CD4-positive, alpha-beta T cell treated with Interleukin-2 at 100 ng/mL for 4 hours (primary cell): ENCODE results near the gene PTPN14.
A peak's percentile ranks its signal among the peaks of the same experiment; 100 is the strongest.

ENCODE experiments used
- DNase-seq: peaks from one replicate; pipeline ENCODE4 v3.0.0-alpha.2; 2020; ENCODE audit warnings: low spot score

Gene PTPN14

DNA sequence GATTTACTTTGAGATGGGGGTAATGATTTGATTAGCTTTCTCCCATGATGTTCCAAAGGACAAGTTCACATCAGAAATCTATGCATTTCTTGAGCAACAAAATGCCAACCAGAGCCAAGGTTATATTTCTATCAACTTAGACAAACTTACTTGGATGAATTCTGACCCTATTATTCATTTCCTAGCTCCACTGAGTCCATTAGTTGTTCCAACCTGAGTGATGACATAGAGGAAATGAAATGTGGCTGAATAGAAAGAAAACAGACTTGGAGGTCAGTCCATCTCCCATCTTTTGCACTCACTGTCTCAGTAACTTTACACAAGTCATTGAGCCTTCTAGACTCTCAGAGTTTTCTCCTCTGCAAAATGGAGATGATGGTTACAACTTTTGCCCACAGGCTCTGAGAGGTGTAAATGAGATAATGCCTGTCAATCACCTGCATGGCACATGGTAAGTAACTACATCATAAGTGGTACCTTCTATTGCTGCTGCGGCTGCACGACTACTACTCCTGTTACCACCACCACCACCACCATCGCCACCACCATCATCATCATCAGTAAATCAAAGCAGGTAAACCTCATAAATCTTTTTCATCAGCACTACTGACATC is 98.2 kb downstream of the PTPN14 start:
- DNase-seq, result no peak

DNA sequence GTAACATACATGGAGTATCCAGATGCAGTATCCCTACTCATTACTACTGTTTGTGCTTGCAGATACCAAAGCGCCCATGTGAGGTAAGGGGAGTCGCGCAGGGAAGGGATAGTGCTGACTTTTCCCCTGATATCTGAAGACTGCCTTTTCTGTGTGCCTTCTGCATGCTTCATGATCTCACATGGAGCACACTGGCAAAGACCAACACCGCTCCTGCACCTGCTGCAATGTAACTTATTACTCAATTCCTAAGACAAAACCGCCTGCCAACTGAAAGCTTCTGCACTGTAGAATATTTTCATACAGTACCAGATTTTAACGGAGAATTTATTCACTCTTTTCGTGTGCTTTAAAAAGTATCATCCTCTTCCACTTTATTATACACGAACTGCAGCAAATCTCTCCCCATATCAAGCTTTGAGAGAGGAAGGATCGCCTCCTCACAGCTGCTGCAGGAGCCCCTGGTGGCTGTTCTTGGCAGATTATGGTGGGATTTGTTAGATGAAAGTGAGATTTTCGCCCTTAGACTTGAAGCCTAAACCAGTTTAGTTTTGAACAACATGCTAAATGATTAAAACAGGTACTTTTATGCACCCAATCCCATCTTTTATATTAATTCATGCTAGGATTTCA is 99.1 kb downstream of the PTPN14 start:
- no peak for DNase-seq

DNA sequence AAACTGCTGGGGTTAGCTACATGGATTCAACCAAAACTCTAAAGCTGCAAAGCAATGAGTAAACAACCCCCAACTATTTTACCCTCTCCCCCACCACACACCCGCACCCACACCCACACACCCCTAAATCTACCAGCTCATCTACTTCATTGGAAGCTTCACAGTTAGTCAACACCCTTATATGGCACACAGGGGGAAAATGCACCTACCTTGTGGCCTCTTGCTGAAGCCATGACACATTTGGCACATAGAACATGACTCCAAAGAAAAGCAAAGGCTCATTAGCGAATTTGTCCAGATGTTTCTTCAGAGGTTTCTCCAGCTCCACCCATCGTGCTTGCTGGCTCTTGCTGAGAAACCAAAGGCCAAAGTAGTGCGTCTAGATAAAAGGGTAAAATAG is 99.8 kb downstream of the PTPN14 start:
- no peak for DNase-seq

- DNase-seq, result no peak
These were observed 102.0 kb downstream of the PTPN14 start for GRCh38 chr1:214449371-214449770.

DNA sequence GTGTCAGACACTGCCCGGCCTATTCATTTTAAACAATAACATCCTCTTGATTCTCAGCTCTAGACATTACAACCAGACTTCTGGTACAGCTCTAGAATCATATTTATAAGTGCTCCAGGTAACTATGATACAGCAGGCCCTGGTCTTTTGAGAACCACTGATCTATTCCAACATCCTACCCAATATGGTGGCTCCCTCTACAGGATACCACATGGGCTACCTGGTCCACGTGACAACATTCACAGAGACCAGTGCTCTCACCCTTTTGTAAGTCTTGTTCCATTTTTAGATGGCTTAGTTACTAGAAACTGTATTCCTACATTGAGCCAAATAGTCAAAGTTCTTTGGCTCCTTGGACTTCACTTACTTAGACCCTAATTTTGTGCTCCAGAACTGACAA is 102.9 kb downstream of the PTPN14 start:
- DNase-seq, result no peak

GRCh38 chr1:214447557-214447871 is 103.9 kb downstream of the PTPN14 start:
- no peak for DNase-seq

GRCh38 chr1:214446772-214447556 is 104.4 kb downstream of the PTPN14 start:
- no peak for DNase-seq

GRCh38 chr1:214445831-214446614 is 105.4 kb downstream of the PTPN14 start:
- DNase-seq, result no peak

- DNase-seq, result no peak
These were observed 106.2 kb downstream of the PTPN14 start for GRCh38 chr1:214445199-214445598.

GRCh38 chr1:214444182-214444939 is 107.0 kb downstream of the PTPN14 start:
- DNase-seq, result no peak

DNA sequence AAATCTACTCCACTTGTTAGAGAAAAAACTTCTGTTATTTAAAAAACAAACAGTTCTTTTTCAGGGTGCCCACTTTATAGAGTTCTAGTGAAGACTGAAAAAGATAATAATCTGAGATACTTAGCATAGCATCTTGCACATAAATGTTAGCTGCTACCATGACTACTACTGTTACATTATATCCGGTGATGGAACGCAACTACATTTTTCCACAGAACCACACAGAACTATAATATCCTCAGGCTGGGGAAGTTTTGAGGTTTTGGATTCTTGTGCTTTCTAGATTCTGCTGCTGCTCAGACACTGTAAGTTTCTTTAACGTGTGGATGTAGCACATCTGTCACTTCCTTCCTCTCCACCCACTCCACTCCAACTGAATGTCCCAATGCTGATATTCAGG is 110.3 kb downstream of the PTPN14 start:
- DNase-seq, result no peak

- DNase-seq, result no peak
These were observed 111.0 kb downstream of the PTPN14 start for GRCh38 chr1:214440219-214440965.

DNA sequence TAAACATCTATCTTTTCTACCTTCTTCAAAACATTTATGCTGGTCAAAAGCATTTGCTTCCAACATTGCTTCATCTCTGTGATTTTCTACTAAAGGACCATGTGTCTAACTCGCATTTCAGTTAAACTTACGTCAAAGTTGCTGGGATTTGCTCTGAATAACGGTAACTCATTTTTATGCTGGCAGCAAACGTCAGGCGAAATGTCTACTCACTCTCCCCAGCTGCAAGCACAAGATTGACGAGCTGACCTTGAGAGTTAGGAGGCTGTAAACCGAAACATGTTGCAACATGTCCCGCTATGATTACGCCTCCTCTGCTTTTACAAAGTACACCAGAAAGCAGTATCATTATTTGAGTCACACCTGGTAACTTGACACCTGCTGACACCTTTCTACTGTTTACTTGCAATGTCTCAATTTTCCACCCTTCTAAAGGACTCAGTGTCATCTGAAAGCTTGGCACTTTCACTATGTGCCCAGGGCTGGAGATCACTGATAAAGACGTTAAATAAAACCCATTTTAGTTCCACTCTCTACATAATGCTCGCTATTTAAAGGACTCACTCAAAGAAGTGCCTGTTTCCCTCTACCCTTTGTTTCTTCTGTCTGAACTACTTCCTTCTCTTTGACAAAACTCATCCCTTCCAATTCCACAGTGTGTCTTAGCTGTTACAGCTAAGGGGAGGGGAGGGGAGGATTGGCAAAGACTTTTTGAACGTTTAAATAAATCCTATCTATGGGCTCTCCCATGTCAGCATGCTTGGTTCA is 111.9 kb downstream of the PTPN14 start:
- DNase-seq, result peak; percentile 6

- DNase-seq, result peak; percentile 7
These were observed 112.9 kb downstream of the PTPN14 start for GRCh38 chr1:214438530-214438929.

- DNase-seq, result no peak
These were observed 113.3 kb downstream of the PTPN14 start for GRCh38 chr1:214438075-214438474.

DNA sequence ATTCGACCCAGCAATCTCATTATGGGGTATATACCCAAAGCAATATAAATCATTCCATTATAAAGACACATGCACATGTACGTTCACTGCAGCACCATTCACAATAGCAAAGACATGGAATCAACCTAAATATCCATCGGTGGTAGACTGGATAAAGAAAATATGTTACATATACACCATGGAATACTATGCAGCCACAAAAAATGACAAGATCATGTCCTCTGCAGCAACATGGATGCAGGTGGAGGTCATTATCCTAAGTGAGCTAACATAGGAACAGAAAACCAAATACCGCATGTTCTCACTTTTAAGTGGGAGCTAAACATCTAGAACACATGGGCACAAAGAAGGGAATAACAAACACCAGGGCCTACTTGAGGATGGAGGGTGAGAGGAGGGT is 115.5 kb downstream of the PTPN14 start:
- DNase-seq, result no peak

- no peak for DNase-seq
These were observed 119.2 kb downstream of the PTPN14 start for GRCh38 chr1:214432245-214432644.

- DNase-seq, result no peak
These were observed 121.2 kb downstream of the PTPN14 start for GRCh38 chr1:214429951-214430770.

GRCh38 chr1:214427871-214428277 is 123.5 kb downstream of the PTPN14 start:
- peak; percentile 47 for DNase-seq

DNA sequence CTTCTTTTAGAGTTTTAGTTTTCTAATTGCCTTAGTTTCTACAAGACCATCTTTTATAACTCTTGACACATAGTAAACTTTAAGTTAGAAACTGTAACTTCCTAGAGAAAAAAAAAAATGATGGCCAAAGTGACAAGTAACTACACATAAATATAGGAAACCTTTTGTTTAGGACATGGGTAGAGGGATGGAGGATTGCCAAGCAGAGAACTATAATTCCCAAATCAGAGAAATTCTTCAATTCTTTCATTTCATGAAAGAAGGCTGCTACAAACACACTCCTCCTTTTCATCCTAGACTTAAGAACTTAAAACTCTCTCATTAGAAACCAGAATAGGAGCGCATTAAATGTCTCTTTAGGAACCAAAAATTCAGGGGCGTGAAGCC is 125.0 kb downstream of the PTPN14 start:
- no peak for DNase-seq
